ENCODE results near the gene TENM3.

DNA sequence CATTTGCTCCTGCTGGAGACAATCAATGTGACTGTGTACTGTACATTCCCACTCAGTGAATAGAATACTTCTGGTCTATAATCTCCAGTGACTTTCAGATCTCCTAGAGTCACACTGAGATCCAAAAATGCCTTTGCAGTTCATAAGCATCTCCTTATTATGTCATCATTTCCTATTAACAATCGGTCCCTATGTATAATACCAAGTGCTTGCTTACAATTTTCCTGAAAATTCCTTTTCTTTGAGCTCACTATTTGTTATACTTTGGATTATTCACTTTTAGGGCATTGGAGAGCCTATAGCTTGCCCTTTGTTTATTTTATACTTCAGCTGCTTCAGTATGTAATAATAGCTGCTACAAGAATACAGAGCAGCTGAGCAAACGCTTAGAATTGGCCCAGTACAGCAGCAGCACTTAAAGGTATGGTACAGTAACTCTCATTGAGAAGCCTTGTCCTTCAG is 361.0 kb downstream of the TENM3 start:
- TF ChIP-seq, protein P1, sequence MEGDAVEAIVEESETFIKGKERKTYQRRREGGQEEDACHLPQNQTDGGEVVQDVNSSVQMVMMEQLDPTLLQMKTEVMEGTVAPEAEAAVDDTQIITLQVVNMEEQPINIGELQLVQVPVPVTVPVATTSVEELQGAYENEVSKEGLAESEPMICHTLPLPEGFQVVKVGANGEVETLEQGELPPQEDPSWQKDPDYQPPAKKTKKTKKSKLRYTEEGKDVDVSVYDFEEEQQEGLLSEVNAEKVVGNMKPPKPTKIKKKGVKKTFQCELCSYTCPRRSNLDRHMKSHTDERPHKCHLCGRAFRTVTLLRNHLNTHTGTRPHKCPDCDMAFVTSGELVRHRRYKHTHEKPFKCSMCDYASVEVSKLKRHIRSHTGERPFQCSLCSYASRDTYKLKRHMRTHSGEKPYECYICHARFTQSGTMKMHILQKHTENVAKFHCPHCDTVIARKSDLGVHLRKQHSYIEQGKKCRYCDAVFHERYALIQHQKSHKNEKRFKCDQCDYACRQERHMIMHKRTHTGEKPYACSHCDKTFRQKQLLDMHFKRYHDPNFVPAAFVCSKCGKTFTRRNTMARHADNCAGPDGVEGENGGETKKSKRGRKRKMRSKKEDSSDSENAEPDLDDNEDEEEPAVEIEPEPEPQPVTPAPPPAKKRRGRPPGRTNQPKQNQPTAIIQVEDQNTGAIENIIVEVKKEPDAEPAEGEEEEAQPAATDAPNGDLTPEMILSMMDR (IDR thresholded peaks at IDR 0.05), result no peak
- no peak for TF ChIP-seq POLR2A (IDR thresholded peaks at IDR 0.05)

Data from esophagus squamous epithelium (tissue), 4 donors.